ENCODE results near the gene DENND1B. TPM values are rescaled to one million over a fixed set of nuclear protein-coding genes. Genes with fewer than 3 reads are reported as not detected.

DENND1B gene
- total and polyA plus RNA-seq, 2 of the 13 experiments (the other 11 are each of a cell fraction or from before 2014, with no cell fraction given), result 2.6 to 5.7 TPM

DNA sequence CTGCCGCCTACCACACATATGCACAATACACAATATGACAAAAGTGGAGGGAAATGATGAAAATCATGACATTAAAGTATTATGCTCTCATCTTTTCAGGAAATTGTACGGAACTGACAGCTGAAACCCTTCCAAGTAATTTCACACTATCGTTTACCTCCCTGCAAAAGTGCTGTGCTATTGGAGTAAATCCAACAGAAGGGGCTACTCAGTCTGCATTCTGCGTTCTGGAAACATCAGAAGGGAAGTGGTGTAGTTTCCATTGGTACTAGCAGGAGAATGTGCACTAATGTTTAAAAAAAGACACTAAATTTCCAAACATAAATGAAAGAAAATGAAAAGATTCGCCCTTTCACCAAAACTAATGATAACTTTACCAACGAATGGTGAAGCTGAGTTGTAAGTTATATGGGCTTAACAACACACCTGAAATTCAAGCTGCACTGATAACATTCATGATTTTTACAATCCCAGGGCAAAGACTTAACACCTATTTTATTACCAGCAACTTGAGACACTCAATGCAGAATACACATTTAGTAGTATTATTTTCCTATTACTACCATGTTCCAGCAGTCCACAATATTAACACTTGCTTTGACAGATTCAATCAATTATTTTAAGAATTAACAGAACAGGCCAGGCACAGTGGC is 3.2 kb downstream of the DENND1B start (continued):
- TF ChIP-seq, protein P1, sequence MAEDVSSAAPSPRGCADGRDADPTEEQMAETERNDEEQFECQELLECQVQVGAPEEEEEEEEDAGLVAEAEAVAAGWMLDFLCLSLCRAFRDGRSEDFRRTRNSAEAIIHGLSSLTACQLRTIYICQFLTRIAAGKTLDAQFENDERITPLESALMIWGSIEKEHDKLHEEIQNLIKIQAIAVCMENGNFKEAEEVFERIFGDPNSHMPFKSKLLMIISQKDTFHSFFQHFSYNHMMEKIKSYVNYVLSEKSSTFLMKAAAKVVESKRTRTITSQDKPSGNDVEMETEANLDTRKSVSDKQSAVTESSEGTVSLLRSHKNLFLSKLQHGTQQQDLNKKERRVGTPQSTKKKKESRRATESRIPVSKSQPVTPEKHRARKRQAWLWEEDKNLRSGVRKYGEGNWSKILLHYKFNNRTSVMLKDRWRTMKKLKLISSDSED (CRISPR knock-in tag; IDR thresholded peaks at IDR 0.05), result no peak
- TF ChIP-seq GATAD1 (CRISPR knock-in tag; IDR thresholded peaks at IDR 0.05) (no peak), HDAC1 (CRISPR knock-in tag; IDR thresholded peaks at IDR 0.05) (no peak)
- TF ChIP-seq, protein P2, sequence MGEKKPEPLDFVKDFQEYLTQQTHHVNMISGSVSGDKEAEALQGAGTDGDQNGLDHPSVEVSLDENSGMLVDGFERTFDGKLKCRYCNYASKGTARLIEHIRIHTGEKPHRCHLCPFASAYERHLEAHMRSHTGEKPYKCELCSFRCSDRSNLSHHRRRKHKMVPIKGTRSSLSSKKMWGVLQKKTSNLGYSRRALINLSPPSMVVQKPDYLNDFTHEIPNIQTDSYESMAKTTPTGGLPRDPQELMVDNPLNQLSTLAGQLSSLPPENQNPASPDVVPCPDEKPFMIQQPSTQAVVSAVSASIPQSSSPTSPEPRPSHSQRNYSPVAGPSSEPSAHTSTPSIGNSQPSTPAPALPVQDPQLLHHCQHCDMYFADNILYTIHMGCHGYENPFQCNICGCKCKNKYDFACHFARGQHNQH (CRISPR knock-in tag; IDR thresholded peaks at IDR 0.05), result no peak

DNA sequence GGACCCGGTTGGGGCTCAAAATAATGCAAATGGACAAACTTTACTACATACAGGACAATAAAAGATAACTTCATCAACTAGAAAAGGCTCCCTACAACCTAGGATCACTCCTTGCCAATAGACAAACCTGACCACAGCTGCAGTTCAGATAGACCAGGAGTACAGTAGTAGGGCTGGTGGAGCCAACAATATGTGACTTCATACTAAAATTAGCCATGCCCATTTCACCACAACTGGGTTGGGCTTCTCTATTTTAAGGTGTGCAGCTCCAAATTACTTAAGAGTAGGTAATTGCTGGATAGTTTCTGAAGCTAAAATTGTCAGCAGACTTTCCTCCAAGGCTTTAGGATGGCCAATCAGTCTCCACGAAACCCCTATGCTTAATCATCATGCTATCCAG is 3.9 kb downstream of the DENND1B start:
- H3K27ac ChIP-seq (ENCODE audit: extremely low read length, insufficient read depth, low read length), result no peak overlapping the region
- ChIA-PET POLR2A (no interaction called here), CTCF (ENCODE audit: low intra/inter-chr PET ratio, low total read pairs) (no interaction called here)
- H3K79me2 ChIP-seq (ENCODE audit: insufficient read depth, low read length), result no peaks in the 10 kb centered on the region
- no peaks in the 10 kb centered on the region for H3K27me3 ChIP-seq (ENCODE audit: control insufficient read depth in 1 of 2, insufficient read depth in 2 of 2, low read length in 2 of 2)
- FAIRE-seq, result no peak
- whole genome bisulfite sequencing (ENCODE audit: low lambda C conversion rate), result 96% methylated on average over 2 of the region's 2 CpGs
- H3K9me3 ChIP-seq (ENCODE audit: low read length), result no peaks in the 10 kb centered on the region
- intact Hi-C loops (cut with micrococcal nuclease; ENCODE audit: unreplicated experiment) (loop anchor here (10.0 kb wide), 1 partner anchor 93 kb away; no protein-coding TSS in a partner anchor), in situ Hi-C loops (cut with HindIII; ENCODE audit: extremely low pct_ligation_motif_present, low pct_unique_long_range_greater_than_20kb) (loop anchor here (10.0 kb wide), 1 partner anchor 143 kb away; the partner anchor contains the start of gene LHX9)
- peaks cover 20% of the 10 kb centered on the region for H3K4me1 ChIP-seq (ENCODE audit: insufficient read depth, low read length)
- ATAC-seq, result no peak
- DNase-seq (ENCODE audit: low spot score), result no peak
- no peak overlapping the region for H3K4me3 ChIP-seq (replicated peaks in 1 of 3; ENCODE audit: insufficient read depth in 1 of 3, low read depth in 2 of 3, low read length in 3 of 3)
- no peaks in the 10 kb centered on the region for H3K36me3 ChIP-seq (replicated peaks in 1 of 2; ENCODE audit: control insufficient read depth in 1 of 2, insufficient read depth in 2 of 2, low read length in 2 of 2)
- no TSS peak for BruUV-seq (replicated peaks)
- no peak overlapping the region for H2AFZ ChIP-seq (ENCODE audit: low read length)
- H4K20me1 ChIP-seq (ENCODE audit: insufficient read depth, low read length), result no peaks in the 10 kb centered on the region
- no peak overlapping the region for H3K4me2 ChIP-seq (ENCODE audit: low read depth, low read length)
- TF ChIP-seq ZMAT3 (CRISPR knock-in tag; conservative IDR thresholded peaks at IDR 0.05) (no peak), MBNL3 (CRISPR knock-in tag; conservative IDR thresholded peaks at IDR 0.05) (no peak), ZNF160 (CRISPR knock-in tag; IDR thresholded peaks at IDR 0.05) (no peak), ELF1 (CRISPR knock-in tag; IDR thresholded peaks at IDR 0.05) (no peak), DNMT1 (CRISPR knock-in tag; IDR thresholded peaks at IDR 0.05) (no peak), ZNF101 (CRISPR knock-in tag; IDR thresholded peaks at IDR 0.05; ENCODE audit: borderline replicate concordance, low read depth) (no peak)
- TF ChIP-seq, protein P3, sequence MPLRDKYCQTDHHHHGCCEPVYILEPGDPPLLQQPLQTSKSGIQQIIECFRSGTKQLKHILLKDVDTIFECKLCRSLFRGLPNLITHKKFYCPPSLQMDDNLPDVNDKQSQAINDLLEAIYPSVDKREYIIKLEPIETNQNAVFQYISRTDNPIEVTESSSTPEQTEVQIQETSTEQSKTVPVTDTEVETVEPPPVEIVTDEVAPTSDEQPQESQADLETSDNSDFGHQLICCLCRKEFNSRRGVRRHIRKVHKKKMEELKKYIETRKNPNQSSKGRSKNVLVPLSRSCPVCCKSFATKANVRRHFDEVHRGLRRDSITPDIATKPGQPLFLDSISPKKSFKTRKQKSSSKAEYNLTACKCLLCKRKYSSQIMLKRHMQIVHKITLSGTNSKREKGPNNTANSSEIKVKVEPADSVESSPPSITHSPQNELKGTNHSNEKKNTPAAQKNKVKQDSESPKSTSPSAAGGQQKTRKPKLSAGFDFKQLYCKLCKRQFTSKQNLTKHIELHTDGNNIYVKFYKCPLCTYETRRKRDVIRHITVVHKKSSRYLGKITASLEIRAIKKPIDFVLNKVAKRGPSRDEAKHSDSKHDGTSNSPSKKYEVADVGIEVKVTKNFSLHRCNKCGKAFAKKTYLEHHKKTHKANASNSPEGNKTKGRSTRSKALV (CRISPR knock-in tag; IDR thresholded peaks at IDR 0.05), result no peak
- no peak overlapping the region for H3K9ac ChIP-seq (ENCODE audit: insufficient read depth, low read depth, low read length)
